NCI-H2029 (cell line): ENCODE measurements around the gene UNC13C.
"Not testable (repeated sequence)": the region's sequence is repeated elsewhere in the genome, so short reads cannot be mapped to it uniquely, and the experiment has no call there.

Experiments
- DNase-seq: peaks from one replicate; lab custom pipeline; 2025; lab: John Stamatoyannopoulos, UW

UNC13C gene

DNA sequence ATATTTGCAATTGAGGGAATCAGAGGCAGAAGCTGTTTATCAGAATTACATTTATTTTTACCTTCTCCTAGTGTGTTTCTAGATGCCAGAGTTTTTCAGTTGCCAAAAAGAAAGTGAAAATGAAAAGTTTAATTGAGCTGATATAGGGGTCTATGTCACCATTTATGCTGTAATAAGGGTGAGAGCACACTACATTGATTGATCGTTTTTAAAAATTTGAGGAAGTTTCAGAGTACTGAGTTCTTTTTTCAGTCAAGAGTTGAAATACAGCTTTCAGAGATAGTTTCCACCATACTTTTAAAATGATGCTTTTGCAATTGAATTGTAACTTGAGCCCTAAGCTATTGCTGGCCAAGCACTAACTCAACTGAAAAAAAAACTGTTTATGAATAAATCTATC is 326.9 kb downstream of the UNC13C start:
- DNase-seq = no peak

DNA sequence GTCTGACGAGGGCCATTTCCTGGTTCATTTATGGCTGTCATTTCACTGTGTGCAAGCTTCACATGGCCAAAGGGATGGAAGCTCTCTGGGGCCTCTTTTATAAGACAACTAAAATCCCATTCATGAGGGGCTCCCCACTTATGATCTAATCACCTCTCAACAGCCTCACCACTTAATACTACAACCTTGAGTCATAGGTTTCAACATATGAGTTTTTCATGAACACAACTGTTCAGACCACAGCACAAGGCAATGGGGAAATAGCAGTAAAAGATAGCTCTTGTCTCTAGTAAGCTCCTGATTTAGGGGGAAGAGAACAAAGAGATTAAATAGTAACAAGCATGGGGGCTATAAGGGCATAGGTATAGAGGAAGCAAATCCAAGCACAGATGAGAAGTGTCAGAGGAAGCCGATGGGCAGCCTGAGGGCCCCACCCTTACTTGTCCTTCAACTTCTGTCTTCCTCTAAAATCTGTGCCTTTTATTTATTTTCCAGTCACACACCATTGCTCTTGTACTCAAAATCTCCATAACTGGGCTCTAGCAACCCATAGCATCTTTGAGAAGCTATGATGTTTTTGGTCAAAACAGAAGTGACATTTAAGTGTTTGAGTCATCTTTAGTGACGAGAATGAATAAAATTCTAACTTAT is 329.1 kb downstream of the UNC13C start:
- DNase-seq = no peak

DNA sequence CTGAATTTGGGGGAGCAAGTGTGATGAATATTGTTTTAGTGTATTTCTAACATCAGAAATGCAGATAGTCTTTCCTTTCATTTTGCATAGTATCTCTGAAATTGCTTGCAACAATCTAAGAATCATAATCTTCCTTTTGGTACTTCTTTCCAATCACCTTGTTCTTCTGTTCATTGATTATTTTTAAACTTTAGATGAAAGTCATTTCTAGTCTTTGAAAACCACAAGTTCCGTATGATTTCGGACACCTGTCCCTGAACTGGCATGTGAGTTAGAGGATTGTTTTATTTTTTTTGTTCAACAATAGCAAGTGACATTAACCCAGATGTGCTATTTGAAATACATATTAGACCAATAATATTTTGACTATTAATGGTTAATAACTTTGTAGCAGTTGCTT is 329.7 kb downstream of the UNC13C start:
- DNase-seq = no peak

DNA sequence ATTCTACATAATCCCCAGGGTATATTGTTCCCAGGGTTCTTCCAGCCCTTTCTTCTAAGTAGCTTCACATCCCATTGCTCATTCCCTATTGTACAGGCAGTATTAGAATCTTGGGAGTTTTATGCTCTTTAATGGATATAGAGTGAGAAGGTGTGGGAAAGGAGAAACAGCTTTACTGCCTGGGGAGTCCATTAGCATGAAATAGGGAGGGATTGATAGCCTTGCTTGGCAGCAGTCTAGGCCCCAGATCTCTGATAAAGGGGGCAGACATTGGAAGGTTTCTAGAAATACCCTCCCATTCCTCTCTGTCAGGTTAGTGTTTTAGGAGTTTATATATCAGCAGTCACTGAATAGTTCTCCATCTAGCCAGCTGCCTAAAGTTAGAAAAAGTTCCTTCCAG is 334.3 kb downstream of the UNC13C start:
- no peak for DNase-seq

DNA sequence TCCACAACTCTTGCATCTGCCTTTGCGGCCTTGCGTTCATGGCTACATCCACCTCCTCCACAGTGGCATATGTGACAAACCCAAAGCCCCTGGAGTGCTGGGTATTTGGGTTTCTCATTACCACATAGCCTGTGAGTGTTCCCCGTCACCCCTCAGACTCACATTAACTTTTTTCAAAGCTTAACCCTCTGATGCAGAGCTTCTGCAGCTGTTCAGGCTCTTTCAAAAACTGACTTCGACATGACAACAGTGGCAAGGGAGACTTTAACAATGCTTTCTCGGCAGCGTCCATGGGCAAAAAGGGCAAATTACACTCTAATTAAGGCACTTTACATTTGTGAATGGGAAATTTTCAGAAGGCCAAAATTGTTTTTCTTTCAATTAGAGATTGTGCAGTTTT is 343.2 kb downstream of the UNC13C start:
- DNase-seq = no peak

DNA sequence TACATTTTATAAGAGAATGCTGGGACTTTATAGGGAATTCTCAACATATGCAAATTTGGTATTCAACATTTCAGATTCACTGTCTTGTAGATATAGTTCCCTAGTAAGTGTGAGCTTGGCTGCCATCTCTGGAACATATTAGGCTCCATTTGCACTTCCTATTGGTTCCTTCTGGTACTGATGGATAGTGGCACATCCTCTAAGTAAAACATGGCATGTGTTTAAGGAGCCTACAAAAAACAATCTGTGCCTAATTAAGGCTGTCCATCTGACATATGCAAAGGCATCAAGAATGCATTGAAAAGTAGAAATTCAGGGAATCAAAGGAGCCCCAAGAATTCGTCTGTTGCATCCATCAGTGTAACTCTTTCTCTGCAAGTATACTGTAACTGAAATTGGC is 344.1 kb downstream of the UNC13C start:
- no peak for DNase-seq

DNA sequence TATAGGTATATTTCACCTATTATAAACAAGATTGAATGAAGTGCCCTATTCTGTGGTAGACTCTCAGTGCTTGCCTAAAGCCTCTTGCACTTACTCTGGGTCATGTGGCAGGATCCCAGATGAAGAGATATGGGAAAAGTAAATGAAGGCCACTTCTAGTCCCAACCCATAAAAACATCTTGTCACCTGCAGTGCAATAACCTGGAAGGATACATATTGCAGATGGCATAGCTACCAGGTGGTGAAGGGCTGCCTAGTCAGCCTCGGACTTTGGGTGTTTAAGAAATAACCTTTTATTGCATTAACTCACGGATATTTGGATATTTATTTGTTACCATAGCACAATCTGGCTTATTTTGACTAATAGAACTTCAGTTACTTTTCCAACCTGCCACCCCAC is 367.1 kb downstream of the UNC13C start:
- DNase-seq = no peak

DNA sequence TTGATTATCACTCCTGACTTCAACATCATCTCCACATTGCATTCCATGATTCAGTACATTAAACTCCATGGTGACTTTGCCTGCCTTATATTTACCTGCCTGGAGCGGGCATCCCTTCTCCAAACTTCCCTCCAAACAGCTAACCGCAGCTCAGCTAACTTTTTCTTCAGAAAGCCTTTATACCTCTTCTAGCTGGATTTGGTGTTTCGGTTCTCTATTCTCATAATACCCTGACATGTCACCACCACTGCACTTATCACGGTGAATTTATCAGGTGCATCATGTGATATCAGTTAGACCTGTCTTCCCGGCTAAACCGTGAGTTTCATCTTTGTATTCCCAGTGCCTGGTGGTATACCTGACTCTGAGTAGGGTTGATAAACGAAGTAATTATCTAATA is 367.6 kb downstream of the UNC13C start:
- no peak for DNase-seq

DNA sequence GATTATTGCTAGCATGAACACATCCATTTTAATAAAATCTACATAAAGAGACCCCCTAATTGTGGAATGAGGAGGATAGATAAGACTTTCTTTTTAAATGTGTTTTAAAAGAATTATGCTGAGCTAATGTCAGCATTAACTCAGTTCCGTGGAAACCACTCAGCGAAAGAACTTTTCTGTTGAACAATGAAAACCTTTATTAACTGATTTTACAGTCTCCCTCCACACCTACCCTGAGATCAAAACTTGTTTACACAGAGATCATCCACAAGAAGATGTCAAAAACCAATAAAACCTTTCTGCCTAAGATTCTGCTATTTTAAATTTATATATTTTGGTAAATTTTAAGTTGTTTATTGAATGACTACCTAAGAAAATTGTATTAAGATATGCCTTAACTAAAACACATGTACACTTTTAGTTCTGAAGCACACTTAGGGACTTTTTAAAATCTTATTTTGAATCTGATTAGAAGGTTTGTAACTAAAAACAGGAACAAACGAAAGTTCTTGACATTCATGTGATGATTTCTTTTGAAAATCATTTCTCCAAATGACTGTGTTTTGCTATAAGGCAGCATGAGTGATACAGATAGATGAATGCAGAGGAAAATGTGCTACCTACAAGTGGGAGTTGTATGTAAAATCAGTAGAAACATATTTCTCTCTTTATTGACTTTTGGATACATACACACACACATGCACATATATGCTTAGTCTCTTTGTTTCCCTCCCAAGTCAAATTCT is 369.0 kb downstream of the UNC13C start:
- no peak for DNase-seq

DNA sequence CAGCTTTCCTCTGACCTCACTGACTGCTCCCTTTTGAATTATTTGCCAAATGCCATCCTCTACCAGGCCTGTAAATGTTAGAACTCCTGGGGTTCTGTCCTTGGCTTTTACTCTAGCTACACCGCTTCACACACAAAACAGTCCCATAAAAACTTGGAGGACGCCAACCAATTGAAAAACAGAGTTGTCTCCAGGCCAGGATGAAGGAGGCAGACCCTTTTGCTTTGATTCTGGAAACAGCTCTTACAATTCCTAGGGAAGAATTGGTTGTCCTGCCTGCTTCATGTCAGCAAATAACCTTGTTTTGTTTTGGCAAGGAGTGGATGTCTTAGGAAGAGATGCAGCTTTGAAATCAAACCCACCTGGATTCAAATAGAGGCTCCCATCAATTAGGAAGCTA is 375.5 kb downstream of the UNC13C start:
- DNase-seq = no peak

DNA sequence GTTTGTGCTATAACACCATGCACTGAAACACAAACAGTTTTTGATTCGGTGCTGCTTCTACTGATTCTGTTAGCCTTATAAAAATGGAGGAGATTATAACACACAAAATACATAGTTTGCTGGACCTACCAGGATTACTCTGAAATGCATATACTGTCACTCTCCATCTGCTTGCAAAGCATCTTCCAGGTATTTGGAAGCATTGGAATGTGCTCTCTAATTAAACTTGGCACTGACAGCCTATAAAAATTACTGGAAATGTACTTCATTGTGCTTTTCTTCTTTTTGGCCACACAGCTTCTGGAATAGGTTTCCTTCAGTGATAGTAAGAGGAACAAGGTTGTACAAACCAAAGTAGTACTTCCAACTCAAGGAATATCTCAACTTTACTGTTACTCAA is 376.1 kb downstream of the UNC13C start:
- DNase-seq = no peak

DNA sequence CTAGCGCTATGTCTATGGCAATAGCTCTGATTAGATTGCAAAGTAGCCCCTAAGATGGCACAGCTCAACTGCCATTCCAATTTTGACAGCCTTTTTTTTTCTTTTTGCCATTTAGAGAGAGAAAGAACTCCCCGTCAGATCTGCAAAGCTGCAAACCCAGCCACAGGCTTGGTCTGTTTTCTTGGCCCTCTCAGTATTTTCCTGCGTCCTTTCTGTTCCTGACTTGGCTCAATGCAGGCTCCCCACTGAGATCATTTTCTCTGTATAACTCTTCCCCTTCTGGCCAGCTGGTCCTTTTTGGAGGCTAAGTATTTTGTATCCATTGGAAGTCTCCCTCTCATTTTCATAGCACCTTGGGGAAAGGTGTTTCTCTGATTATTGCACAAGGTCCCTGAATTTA is 386.7 kb downstream of the UNC13C start:
- no peak for DNase-seq

DNA sequence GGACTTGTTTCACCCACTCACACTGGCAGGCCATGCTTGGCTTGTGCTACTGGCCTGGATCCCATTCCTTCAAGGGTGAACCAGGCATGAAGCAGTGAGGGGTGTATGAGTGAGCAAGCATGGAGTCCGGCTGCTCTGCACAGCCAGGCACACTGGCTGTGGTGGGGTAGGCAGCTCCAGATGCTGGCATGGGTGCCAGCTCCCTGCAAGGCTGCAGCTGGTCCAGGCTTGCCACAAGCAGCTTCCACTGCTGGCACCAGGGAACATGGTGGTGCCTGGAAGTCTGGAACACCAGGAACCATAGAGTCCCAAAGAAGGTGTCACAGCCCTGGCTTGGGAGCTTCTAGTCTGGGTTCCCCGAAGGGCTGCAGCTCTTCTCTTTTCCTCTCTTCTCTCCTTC is 395.1 kb downstream of the UNC13C start:
- DNase-seq = no peak

DNA sequence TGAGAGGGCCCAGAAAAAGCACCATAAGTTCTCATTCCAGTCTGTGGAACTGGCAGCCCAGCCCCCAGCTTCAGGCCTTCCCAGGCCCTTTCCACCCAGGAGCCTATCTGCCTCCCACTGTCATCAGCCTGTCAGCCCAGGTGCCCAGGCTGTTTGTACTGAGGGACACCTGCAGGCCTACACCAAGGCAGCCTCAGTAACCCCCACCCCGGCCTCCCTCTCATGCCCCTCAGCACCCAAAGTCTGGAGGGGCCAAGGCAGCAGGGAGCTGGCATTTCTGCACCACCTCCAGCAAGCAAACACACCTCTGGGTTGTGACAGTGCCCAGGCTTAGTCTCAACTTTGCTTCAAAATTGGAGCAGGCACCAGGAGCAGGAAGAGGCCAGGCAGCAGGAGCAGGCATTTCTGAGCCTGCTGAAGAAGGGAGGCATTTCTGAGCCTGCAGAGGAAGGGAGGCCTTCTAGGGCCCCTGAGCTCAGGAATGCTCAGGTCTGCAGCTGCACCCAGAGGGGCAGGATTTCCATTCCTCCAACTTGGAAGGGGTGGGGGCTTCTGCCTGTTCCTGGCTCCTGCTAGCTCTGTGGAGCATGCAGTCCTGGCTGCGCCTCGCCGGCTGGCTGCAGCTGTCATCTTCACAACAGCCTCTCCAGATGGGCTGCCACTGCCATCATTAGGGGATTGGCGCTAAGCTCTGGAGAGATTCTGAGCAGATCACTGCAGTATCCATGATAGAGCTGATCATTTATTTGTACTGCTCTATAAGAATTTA is 396.1 kb downstream of the UNC13C start:
- no peak for DNase-seq

DNA sequence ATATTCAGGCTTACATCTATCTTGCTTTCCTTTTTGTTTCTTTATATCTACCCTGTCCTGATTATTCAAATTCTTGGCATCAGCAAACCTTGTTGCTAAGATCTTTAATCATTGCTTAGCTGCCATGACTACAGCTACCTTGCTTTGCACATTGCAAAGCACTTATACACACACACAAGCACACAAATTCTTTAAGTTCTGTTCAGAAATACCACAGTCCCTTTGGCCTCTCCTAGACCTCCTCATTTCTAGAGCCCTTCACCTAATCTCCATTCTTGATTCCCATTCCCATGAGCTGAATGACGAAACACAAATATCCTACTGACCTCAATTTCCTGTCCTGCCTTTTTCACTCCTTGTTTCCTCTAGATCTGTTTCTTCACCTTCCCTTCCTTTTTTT is 409.6 kb downstream of the UNC13C start:
- DNase-seq = no peak

DNA sequence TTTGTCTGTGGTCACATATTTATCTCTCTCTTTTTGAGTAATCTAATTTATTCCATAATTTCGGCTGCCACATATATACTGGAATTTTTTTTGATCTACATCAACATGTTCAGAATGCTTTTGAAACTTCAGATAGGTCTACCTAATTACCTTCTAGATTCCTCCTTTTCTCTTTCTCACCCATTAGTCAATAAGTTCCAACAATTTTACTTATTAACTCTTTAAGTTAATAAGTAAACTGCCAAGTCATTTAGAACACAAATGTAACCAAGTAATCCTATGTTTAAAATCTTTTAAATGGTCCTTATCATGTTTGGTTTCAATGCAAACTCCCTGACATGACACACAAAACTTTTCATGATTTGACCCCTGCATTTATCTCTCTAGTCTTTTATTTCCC is 410.5 kb downstream of the UNC13C start:
- no peak for DNase-seq

DNA sequence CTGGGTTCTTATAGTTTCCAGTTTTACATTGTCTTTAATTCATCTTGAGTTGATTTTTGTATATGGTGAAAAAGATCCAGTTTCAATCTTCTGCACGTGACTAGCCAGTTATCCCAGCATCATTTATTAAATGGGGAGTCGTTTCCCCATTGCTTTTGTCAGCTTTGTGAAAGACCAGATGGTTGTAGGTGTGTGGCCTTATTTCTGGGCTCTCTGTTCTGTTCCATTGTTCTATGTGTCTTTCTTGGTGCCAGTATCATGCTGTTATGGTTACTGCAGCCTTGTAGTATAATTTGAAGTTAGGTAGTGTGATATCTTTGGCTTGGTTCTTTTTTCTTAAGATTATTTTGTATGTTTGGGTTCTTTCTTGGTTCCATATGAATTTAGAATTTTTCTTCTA is 432.2 kb downstream of the UNC13C start:
- no peak for DNase-seq

DNA sequence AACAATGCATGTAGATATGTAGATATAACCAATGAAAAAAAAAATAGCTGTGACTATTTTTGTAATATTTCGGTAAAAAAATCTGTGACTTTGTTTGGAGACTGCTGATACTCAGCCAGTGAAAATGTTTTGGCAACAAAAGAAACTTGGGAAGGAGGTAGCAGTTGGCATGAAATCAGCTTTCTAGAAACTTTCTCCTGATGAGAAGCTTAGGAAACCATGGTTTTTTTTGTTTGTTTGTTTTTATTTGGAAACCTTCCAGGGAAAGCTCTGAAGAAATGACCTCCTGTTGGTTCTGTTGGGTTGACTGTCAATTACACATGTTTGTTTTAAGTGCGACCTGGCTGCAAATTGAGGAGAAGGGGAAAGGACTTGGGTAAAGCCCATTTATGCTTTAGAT is 445.9 kb downstream of the UNC13C start:
- no peak for DNase-seq

DNA sequence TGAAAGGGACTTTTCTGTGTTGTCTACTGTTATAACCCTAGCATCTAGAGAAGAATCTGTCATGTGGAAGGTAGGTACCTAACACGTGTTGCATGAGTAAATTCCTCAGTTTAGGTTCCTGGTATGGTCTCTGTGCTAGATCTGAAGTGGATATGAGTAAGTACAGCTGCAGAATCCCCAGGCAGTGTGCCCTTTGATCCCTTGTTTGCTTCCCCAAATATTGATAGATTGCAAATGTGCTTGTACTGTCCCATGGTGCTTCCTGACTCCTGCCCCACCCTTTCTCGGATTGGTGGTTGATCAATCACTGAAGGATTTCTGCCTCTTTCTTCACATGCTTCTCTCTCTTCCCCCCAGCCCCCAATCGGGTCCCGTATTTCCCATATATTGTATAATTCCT is 450.4 kb downstream of the UNC13C start:
- DNase-seq = no peak

DNA sequence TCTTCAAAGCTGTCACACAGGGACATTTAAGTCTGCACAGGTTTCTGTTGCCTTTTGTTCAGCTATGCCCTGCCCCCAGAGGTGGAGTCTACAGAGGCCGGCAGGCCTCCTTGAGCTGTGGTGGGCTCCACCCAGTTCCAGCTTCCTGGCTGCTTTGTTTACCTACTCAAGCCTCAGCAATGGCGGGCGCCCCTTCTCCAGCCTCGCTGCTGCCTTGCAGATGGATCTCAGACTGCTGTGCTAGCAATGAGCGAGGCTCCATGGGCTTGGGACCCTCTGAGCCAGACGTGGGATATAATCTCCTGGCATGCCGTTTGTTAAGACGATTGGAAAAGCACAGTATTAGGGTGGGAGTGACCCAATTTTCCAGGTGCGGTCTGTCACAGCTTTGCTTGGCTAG is 472.0 kb downstream of the UNC13C start:
- not testable (repeated sequence) for DNase-seq

DNA sequence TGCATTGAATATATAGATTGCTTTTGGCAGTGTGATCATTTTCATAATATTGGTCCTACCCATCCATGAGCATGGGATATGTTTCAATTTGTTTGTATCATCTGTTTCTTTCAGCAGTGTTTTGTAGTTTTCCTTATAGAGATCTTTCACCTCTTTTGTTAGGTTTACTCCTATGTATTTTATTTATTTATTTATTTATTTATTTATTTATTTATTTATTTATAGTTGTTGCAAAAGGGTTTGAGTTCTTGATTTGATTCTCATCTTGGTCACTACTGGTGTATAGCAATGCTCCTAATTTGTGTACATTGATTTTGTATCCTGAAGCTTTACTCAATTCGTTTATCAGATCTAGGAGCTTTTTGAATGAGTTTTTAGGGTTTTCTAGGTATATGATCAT is 478.2 kb downstream of the UNC13C start:
- DNase-seq = no peak

DNA sequence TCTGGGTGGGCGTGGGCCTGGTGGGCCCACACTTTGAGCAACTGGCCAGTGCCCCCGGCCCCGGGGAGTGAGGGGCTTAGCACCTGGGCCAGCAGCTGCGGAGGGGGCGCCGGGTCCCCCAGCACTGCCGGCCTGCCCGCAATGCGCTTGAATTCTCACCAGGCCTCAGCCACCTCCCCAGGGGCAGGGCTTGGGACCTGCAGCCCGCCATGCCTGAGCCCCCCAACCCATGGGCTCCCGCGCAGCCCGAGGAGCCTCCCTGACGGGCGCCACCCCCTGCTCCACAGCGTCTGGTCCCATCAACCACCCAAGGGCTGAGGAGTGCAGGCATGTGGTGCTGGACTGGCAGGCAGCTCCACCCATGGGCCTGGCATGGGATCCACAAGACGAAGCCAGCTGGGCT is 484.3 kb downstream of the UNC13C start:
- DNase-seq = no peak

DNA sequence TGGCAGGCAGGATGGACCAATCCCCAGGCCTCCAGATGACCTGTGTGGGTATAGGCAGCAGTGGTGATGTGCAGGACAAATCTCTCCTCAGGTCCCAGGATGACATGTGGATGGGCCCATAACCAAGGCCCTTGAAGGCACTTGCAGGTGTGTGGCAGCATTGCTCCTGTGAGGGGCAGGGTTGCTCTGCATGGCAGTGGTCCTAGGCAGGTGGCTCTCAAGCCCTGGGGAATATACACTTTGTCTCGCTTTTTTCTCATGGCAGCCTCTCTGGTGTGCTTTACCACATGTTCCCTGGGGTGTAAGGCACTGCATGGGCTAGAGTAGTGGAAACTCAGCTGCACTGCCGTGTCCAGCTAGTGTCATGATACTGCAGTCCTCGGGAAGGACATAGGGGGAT is 503.6 kb downstream of the UNC13C start:
- DNase-seq = no peak
